ENCODE results near the gene XPR1.

DNA sequence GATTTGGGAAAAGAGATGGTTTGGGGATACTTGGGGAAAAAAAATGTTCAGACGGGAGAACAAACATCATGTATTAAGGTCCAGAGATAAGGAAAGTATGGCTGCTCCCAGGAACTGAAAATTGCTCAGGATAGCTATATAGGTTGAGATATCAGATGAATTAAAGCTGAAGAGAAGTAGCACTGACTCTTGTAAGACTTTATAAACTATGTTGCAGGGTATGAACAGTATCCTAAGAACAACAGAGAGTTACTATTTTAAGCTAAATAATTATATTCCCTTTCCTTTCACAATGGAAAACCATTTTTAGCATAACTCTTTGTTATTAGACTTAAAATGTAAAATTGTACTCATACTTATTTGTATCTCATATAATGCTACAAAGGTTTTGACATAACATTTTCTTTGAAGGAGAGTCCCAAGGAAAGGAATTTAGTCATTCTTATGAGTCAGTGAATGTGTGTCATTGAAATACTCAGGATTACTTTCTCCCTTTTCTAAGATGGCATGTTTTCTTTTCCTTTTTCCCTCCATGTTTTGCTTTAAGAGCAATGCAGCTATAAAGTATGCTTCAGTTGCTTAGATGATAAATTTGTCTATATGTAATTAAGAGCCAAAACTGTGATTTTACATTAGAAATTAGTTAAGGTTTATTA is 141.5 kb downstream of the XPR1 start:
- TF ChIP-seq CTCF (IDR thresholded peaks at IDR 0.05) (no peak), POLR2A (IDR thresholded peaks at IDR 0.05) (no peak)
